Activated T-cell treated with anti-CD3 and anti-CD28 coated beads, Interleukin-2, amount 50 U/mL, for 72 hours (primary cell): Measurements from ENCODE around the gene WNK4. TPM values are rescaled to one million over a fixed set of nuclear protein-coding genes. Genes with fewer than 3 reads are reported as not detected.

Source experiments
- ATAC-seq, 2 donors: fragments of 150-1000 bp; cut with Tn5 transposase; replicated peaks in 1 of 2; 2 replicates each; pipeline ENCODE4 v1.10.0; 2021; ENCODE audit warnings: moderate library complexity in 2 of 2, mild to moderate bottlenecking in 1 of 2
- DNase-seq, 2 donors: peaks; one replicate each; pipeline ENCODE4 v3.0.0; 2021 to 2022; ENCODE audit warnings: mixed read lengths in 1 of 2
- H3K27ac Mint-ChIP-seq: one replicate; pipeline ENCODE4 v1.8.0; 2022; ENCODE audit warnings: mild to moderate bottlenecking, moderate library complexity, mixed read lengths
- H3K27me3 Mint-ChIP-seq: one replicate; pipeline ENCODE4 v1.8.0; 2022; ENCODE audit warnings: low read depth, mixed read lengths
- H3K36me3 Mint-ChIP-seq, 2 donors: one replicate each; pipeline ENCODE4 v1.8.0; 2022; ENCODE audit warnings: mixed read lengths in 2 of 2, mild to moderate bottlenecking in 1 of 2; ENCODE audit not compliant: insufficient read depth in 2 of 2
- H3K4me1 Mint-ChIP-seq: one replicate; pipeline ENCODE4 v1.8.0; 2022; ENCODE audit warnings: low read depth, mixed read lengths
- H3K4me3 Mint-ChIP-seq, 2 donors: one replicate each; pipeline ENCODE4 v1.8.0; 2022; ENCODE audit warnings: mild to moderate bottlenecking in 2 of 2, mixed read lengths in 2 of 2, moderate library complexity in 2 of 2
- H3K9me3 Mint-ChIP-seq, 2 donors: one replicate each; pipeline ENCODE4 v1.8.0; 2022; ENCODE audit warnings: mixed read lengths in 2 of 2
- total RNA-seq, 2 donors: library from RNA; stranded (reverse); gene quantifications; one replicate each; pipeline ENCODE4 v1.2.3, GENCODE V29; 2022

The WNK4 gene
- total RNA-seq, 2 donors from 2014 or later = 1.0 to 1.1 TPM

DNA sequence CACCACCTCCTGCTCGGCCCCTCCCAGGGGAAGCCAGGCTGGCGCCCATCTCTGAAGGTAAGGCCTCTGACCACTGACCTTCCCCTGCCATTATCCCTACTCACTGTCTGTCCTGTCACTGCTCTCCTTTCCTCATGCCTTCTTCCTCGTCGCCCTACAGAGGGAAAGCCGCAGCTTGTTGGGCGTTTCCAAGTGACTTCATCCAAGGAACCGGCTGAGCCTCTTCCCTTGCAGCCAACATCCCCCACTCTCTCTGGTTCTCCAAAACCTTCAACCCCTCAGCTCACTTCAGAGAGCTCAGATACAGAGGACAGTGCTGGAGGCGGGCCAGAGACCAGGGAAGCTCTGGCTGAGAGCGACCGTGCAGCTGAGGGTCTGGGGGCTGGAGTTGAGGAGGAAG, 15.1 kb downstream of the WNK4 start:
- H3K9me3 Mint-ChIP-seq = peaks cover 0 to 2% of the 10 kb centered on the region in 2 donors
- DNase-seq (no peak), ATAC-seq (no peak)
- peaks cover under 1% of the 10 kb centered on the region for H3K27me3 Mint-ChIP-seq
- H3K27ac Mint-ChIP-seq = no peak overlapping the region
- H3K4me3 Mint-ChIP-seq = no peak overlapping the region
- peaks cover 0 to 4% of the 10 kb centered on the region in 2 donors for H3K36me3 Mint-ChIP-seq
- H3K4me1 Mint-ChIP-seq = peaks cover 27% of the 10 kb centered on the region

DNA sequence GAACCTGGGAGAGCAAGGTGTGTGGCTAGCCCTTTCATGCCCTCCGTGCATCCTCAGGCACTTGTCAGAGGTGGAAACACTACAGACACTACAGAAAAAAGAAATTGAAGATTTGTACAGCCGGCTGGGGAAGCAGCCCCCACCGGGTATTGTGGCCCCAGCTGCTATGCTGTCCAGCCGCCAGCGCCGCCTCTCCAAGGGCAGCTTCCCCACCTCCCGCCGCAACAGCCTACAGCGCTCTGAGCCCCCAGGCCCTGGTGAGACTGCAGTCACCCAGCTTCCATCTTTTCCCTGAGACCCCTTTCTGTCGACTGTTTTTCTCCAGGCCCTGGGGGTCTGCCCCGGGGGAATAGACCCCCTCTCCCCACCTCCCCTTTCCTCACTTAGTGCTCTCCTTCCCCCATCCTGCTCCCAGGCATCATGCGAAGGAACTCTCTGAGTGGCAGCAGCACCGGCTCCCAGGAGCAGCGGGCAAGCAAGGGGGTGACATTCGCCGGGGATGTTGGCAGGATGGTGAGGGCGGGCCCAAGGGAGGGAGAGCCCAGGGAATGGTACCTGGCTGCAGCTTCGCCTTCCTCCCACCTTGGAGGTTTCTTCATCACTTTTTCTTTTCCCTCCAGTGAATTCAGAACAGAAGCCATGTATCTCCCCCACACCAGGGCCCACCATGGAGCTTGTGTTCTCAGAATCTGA, 15.8 kb downstream of the WNK4 start:
- H3K27me3 Mint-ChIP-seq = no peaks in the 10 kb centered on the region
- ATAC-seq (no peak), DNase-seq (no peak)
- no peak overlapping the region for H3K27ac Mint-ChIP-seq
- H3K9me3 Mint-ChIP-seq = peaks cover 0 to 2% of the 10 kb centered on the region in 2 donors
- peaks cover 27% of the 10 kb centered on the region for H3K4me1 Mint-ChIP-seq
- H3K4me3 Mint-ChIP-seq = no peak overlapping the region
- H3K36me3 Mint-ChIP-seq = peaks cover 0 to 4% of the 10 kb centered on the region in 2 donors

DNA sequence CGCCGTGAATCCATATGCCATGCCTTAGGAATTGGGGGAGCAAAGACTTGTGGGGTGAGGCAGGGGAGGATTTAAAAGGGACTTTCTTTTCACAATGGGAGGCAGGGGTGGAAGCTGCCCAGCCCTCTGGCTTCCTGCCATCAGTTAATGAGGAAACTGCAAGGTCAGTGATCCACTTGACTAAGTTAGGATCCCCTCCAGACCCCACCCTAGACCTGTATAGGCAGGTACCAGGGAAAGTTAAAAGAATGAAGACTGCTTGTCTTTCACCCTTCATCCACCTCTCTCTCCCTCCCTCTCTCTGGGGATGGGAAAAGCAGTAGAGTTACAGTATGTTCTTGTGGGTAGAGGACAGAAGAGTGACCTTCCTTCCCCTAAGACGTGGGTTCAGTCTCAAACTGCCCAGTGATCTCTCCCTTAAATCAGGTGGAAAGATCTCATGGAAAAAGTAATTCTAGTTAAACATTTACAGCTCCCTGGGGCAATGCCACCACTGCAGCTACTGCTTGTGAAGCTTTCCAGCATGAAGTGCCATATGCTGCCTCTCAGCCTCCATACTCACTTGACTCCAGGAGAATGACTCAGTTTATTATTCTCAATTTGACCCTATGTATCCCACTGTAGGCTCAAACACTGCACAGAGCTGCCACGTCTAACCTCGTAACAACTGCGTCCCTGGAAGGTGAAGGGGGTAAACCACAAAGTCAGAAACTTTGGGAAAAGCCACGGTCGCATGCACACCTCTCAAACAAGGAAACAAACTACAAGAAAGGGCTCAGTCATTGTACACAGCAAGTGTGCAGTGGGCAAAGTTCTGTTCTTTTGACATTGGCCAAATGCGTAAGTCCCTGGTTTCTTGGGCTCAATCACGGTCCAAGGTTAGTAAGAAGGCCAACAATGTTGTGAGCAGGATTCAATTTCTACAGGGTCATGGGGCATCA, 16.9 kb downstream of the WNK4 start:
- Mint-ChIP-seq H3K4me3 (peak overlapping the region; percentile 91 to 95), H3K9me3 (peaks cover 0 to 2% of the 10 kb centered on the region in 2 donors), H3K27me3 (no peaks in the 10 kb centered on the region), H3K27ac (no peak overlapping the region), H3K36me3 (peaks cover 0 to 4% of the 10 kb centered on the region in 2 donors), H3K4me1 (peaks cover 27% of the 10 kb centered on the region)
- ATAC-seq (no peak), DNase-seq (no peak)

DNA sequence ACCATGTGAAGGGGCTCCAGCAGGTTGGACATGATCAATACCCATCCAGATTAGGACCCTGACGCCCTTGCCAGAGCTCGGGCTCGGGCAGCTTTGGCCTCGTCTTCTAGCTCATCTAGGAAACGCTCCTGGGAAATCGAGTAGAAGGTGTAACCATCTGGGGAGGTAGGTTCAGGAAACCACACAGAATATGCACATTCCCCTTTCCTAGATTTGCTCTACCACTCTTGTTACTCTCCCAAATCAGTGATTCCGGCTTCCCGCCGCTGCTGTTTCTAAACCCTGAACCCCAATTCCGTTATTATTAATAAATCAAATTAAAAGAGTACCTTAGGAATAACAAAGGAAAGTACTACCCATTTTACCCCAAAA, 17.6 kb downstream of the WNK4 start:
- Mint-ChIP-seq H3K27ac (peak overlapping the region; percentile 44), H3K9me3 (peaks cover 0 to 2% of the 10 kb centered on the region in 2 donors), H3K36me3 (peaks cover 0 to 4% of the 10 kb centered on the region in 2 donors), H3K4me1 (peaks cover 27% of the 10 kb centered on the region), H3K27me3 (no peaks in the 10 kb centered on the region), H3K4me3 (peak overlapping the region; percentile 91 to 95)
- ATAC-seq (no peak), DNase-seq (no peak)

DNA sequence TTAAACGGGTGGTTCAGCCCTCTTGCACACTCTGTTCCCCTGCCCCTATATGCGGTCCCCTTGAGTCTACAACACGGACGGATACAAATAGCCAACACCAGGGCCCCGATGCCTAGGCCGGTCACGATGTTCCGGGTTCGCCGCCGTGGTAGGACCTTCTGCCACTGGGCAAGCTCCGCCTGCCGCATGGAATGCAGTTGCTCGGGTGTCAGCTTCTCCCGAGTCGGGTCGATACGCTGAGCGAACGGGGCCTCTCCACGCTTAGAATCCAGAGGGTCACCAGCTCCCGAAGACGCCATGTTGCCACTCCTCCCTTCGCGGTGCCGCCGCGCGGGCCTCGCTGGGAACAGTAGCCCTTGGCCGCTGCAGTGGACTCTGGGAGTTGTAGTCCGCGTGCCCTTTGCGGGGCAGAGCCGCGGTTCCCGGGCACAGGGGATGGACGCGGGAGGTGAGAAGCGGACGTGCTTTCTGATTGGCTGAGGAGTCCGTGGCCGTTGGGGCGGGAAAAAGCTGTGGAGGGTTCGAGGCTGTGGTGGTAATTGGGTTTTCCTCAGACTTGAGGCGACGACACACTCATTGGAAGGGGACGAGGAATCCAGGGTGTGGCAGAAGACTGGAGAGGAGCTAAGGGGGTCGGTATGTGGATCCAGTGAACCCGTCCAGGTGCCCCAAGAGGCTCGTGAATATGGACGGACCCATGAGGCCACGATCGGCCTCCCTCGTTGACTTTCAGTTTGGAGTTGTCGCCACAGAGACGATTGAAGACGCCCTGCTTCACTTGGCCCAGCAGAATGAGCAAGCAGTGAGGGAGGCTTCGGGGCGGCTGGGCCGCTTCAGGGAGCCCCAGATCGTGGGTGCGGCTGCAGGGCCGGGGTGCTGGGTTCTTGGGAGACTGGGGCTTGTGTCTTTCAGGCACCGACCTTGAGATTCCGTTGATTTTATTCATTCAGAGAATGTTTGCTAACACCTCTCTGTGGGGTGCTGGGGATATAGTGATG, 18.3 kb downstream of the WNK4 start, which contains the start of the genes CNTD1 and COA3:
TSS of gene CNTD1 (plus strand) at position 479 of the 998 bp plus-strand sequence. CDS start at position 686, 207 bp downstream.
TSS of gene COA3 (minus strand) at position 322 of the 998 bp plus-strand sequence. CDS start at position 299, 23 bp downstream.
- peaks cover 0 to 4% of the 10 kb centered on the region in 2 donors for H3K36me3 Mint-ChIP-seq
- no peaks in the 10 kb centered on the region for H3K27me3 Mint-ChIP-seq
- DNase-seq = peak; percentile 87
- ATAC-seq = peak; percentile 99 to 100
- H3K4me1 Mint-ChIP-seq = peaks cover 27% of the 10 kb centered on the region
- peak within 1 kb of the TSS; percentile 91 to 95 for H3K4me3 Mint-ChIP-seq
- H3K27ac Mint-ChIP-seq = peak within 1 kb of the TSS; percentile 44
- peaks cover 0 to 2% of the 10 kb centered on the region in 2 donors for H3K9me3 Mint-ChIP-seq

DNA sequence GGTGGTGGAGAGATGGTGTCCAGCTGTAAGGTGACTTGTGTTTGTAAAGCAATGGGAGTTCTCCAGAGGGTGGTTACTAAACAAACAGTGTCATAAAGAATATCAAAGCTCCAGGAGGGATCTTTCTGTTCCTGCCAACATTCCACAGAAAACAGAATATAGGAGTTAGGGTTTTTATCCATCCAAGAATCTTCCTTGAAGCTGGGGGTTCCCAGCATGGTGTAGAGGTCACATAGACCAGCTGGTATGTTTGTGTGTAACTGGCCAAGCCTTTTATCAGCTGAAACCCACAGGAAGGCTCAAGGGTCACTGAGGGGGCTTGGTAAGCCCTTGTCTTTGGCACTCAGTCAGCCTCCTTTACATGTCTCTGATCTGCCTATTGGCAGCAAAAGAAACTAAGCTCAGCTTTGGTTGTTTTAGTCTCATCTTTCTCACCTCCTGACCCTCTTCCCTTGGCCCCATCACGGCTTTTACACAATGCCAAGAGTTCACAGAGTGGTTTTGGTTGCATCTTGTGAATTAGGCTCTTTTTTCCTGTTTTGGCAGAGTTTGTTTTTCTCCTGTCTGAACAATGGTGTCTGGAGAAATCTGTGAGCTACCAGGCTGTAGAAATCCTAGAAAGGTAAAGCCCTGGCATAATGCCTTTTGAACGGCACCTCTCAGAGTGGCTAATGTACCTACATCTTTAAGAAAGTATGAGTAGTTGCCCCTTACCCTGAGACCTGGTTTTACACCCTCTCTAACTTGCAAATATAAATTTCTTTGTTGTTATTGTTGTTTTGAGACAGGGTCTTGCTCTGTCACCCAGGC, 22.9 kb downstream of the WNK4 start:
- Mint-ChIP-seq H3K9me3 (peaks cover 0 to 2% of the 10 kb centered on the region in 2 donors), H3K4me1 (peaks cover 10% of the 10 kb centered on the region), H3K4me3 (no peak overlapping the region), H3K27me3 (no peaks in the 10 kb centered on the region), H3K27ac (no peak overlapping the region), H3K36me3 (peaks cover 0 to 4% of the 10 kb centered on the region in 2 donors)
- ATAC-seq (no peak), DNase-seq (no peak)

DNA sequence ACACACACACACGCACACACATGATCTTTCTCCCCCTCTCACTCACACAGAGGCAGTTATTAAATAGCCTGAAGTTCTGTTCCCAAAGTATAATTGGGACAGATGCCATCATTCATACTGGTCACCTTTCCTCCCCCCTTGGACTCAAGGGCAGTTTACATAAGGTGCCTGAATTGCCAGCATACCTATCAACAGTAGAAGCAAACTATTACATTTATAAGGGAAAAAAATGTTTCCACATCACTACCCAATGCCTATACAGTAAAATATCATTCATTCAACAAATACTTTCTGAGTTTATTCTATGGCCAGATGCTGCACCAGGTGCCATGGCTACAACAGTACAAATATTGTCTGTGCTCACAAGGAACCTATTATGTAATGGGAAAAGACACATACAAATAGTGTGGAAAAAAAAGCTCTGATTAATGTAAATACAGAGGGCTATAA, 24.5 kb downstream of the WNK4 start:
- H3K4me3 Mint-ChIP-seq = no peak overlapping the region
- no peak overlapping the region for H3K27ac Mint-ChIP-seq

DNA sequence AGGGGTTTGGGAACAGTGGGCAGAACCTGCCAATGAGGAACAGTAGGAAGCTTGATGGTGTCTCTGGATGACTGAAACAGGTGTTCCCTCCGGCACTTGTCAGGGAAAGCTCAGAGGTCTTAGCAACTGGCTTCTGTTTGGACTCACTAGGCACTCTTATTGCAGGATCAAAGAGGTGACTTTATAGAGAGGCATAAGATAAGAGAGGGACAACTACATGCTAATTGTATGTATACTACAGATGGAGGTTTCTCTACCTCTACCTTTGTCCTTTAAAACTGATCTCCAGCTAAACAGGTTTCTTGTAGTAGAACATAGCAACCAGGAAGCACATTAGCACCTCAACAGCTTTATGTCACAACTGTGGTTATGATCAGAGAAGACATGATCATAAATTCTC, 25.8 kb downstream of the WNK4 start:
- no peak for DNase-seq
- H3K4me1 Mint-ChIP-seq = no peaks in the 10 kb centered on the region
- peaks cover 4 to 8% of the 10 kb centered on the region in 2 donors for H3K36me3 Mint-ChIP-seq
- no peaks in the 10 kb centered on the region for H3K27me3 Mint-ChIP-seq
- H3K27ac Mint-ChIP-seq = no peak overlapping the region
- no peaks in the 10 kb centered on the region for H3K9me3 Mint-ChIP-seq
- no peak for ATAC-seq
- H3K4me3 Mint-ChIP-seq = no peak overlapping the region

More for the DNA sequence above, 24.5 kb downstream of the WNK4 start:
- ATAC-seq (no peak), DNase-seq (no peak)
- Mint-ChIP-seq H3K36me3 (peaks cover 0 to 1% of the 10 kb centered on the region in 2 donors), H3K9me3 (no peaks in the 10 kb centered on the region), H3K27me3 (no peaks in the 10 kb centered on the region), H3K4me1 (no peaks in the 10 kb centered on the region)

DNA sequence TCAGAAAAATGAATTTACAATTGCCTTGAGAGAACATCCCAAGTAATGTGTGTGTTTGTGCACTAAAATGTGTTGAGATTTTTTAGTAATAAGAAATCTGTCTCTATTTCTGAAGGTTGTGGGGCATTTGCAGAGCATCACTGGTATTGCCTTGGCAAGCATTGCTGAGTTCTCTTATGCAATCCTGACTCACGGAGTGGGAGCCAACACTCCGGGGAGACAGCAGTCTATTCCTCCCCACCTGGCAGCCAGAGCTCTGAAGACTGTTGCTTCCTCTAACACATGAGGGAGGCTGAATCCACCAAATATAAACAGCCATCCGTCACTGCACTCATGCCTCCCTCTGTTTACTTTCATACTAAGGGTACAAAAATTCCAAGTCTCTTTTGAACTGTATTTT, 28.8 kb downstream of the WNK4 start:
- Mint-ChIP-seq H3K36me3 (peaks cover 8 to 17% of the 10 kb centered on the region in 2 donors), H3K9me3 (no peaks in the 10 kb centered on the region), H3K4me1 (no peaks in the 10 kb centered on the region), H3K27me3 (no peaks in the 10 kb centered on the region), H3K27ac (no peak overlapping the region), H3K4me3 (no peak overlapping the region)
- no peak for DNase-seq
- no peak for ATAC-seq

DNA sequence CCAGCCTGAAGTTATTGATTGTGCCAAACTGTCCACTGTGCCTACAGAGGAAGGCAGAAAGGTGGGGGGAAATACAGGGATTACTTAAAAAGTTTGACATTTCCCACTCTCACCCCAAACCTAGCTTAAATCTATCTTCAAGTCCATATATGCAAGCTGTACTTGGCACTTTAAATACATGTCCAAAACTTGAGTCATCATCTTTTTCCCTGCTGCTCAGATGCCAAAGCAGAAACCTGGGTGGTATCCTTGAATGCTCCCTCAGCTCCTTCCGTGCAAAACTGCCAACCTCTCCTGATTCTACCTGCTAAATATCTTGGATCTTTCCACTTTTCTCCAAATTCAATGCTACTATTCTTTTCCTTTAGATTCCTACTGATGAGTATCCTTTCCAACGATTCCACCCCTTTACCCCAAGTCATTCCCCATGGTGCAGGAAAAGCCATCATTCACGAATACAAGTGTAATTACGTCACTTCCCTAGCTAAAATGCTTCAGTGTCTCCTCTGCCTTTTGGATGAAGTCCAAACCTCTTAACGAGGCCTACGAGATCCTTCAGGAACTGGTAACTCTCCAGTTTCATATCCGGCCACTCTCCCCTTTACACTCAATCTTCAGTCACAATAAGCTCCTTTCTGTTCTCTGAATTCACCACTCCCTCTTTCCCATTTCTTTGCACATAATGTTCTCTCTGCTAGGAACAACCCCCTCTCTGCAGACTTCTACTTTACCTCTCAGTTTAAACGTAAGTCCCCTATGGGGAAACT, 34.4 kb downstream of the WNK4 start:
- Mint-ChIP-seq H3K9me3 (no peaks in the 10 kb centered on the region), H3K27ac (no peak overlapping the region), H3K27me3 (no peaks in the 10 kb centered on the region), H3K4me3 (no peak overlapping the region), H3K4me1 (no peaks in the 10 kb centered on the region), H3K36me3 (peaks cover 19 to 41% of the 10 kb centered on the region in 2 donors)
- ATAC-seq = no peak
- no peak for DNase-seq

DNA sequence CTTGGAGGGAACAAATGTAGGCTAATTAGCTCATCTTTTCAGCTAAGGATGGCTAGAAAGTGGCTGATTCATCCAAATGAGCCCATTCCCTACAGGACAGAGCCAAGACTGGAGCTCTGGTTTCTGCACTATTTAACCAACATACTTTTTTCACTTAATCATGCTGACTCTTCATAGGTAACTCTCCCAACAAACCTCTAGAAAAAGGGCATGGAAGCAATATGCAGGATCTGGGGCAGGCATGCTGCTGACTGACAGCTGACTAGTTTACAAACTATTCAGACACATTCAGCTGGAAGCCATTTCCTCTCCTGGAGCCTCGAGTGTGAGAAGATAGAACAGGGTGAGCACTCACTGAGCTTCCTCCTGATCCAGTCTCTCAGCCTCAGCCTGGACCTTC, 37.5 kb downstream of the WNK4 start:
- ATAC-seq = no peak
- Mint-ChIP-seq H3K36me3 (peaks cover 15 to 43% of the 10 kb centered on the region in 2 donors), H3K4me1 (peaks cover 13% of the 10 kb centered on the region), H3K27me3 (no peaks in the 10 kb centered on the region), H3K4me3 (no peak overlapping the region), H3K9me3 (no peaks in the 10 kb centered on the region), H3K27ac (no peak overlapping the region)
- DNase-seq = no peak
